Common myeloid progenitor, CD34-positive (primary cell): Measurements from ENCODE around the gene FRMD3.

Experiments used
- CTCF ChIA-PET: fragments of 350-600 bp; sonication (Branson Sonifier 250); formaldehyde crosslinking; loops from one replicate; lab custom pipeline; 2021; ENCODE audit warnings: antibody characterized with exemption; lab: Charles Lee
- POLR2A ChIA-PET: fragments of 350-600 bp; sonication (Branson Sonifier 250); formaldehyde crosslinking; loops from one replicate; lab custom pipeline; 2021; ENCODE audit warnings: antibody characterized with exemption; lab: Charles Lee
- DNase-seq, 3 donors: peaks; one replicate each; pipeline versions ENCODE4 v3.0.0 to v3.0.0-alpha.2; 2013
- H3K27ac ChIP-seq, 2 experiments: 1 replicate in 1 of 2; 2 replicates in 1 of 2; pipeline ENCODE4 v1.7.0; 2013; ENCODE audit warnings: inconsistent platforms in 2 of 2, low read length in 2 of 2, mild to moderate bottlenecking in 2 of 2, low read depth in 1 of 2, moderate library complexity in 1 of 2; ENCODE audit not compliant: severe bottlenecking in 2 of 2, insufficient read depth in 1 of 2, poor library complexity in 1 of 2
- H3K27me3 ChIP-seq, 5 experiments: replicated peaks in 2 of 5; 1 replicate in 3 of 5; 2 replicates in 2 of 5; pipeline versions ENCODE4 v1.6.1 to v1.7.0; 2013; ENCODE audit warnings: low read length in 4 of 5, mild to moderate bottlenecking in 2 of 5, moderate library complexity in 2 of 5, inconsistent platforms in 1 of 5; ENCODE audit not compliant: insufficient read depth in 5 of 5, control insufficient read depth in 4 of 5
- H3K36me3 ChIP-seq, 4 experiments: 1 replicate in 2 of 4; 2 replicates in 2 of 4; pipeline versions ENCODE4 v1.6.1 to v1.7.0; 2013; ENCODE audit warnings: low read length in 3 of 4, control low read depth in 1 of 4, mild to moderate bottlenecking in 1 of 4; ENCODE audit not compliant: control insufficient read depth in 4 of 4, insufficient read depth in 4 of 4
- H3K4me1 ChIP-seq, 4 experiments: 1 replicate in 3 of 4; 2 replicates in 1 of 4; pipeline versions ENCODE4 v1.6.1 to v1.7.1; 2013; ENCODE audit warnings: low read length in 3 of 4, mild to moderate bottlenecking in 3 of 4, control low read depth in 1 of 4, inconsistent platforms in 1 of 4, moderate library complexity in 1 of 4; ENCODE audit not compliant: control insufficient read depth in 4 of 4, insufficient read depth in 4 of 4; ENCODE audit errors: control extremely low read depth in 1 of 4
- H3K4me3 ChIP-seq, 7 experiments: 1 replicate in 4 of 7; 2 replicates in 3 of 7; pipeline versions ENCODE4 v1.5.1 to v1.7.0; 2013; ENCODE audit warnings: mild to moderate bottlenecking in 7 of 7, low read length in 6 of 7, moderate library complexity in 6 of 7, inconsistent platforms in 2 of 7, low read depth in 2 of 7, control low read depth in 1 of 7; ENCODE audit not compliant: insufficient read depth in 4 of 7, control insufficient read depth in 1 of 7; ENCODE audit errors: extremely low read depth in 1 of 7
- H3K9me3 ChIP-seq, 5 experiments: 1 replicate in 4 of 5; 2 replicates in 1 of 5; pipeline versions ENCODE4 v1.6.1 to v1.7.1; 2013; ENCODE audit warnings: low read length in 4 of 5, mild to moderate bottlenecking in 2 of 5, inconsistent platforms in 1 of 5, low read depth in 1 of 5, moderate library complexity in 1 of 5; ENCODE audit not compliant: control insufficient read depth in 4 of 5, insufficient read depth in 2 of 5; ENCODE audit errors: control extremely low read depth in 1 of 5
- WGBS: methylation state at CpG from one replicate; pipeline ENCODE4 v1.1.5; 2013; ENCODE audit not compliant: insufficient coverage; 5-methylcytosine and 5-hydroxymethylcytosine counted together

FRMD3 gene

DNA sequence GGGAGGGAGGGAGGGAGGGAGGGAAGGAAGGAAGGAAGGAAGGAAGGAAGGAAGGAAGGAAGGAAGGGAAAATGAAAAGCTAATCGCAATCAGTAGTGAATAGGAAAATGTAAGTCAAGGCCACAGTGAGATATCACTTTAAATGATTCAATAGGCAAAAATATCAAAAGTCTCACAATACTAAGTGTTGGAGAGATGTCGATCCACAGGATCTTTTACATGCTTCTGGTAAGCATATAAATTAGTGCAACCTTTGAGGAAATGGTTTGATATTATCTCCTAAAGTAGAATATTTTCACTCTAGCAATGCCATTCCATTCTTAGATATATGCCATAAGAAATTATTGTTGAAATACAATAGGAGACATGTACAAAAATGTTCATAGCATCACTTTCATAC is 58.4 kb downstream of the FRMD3 start:
- POLR2A ChIA-PET, result no interaction called here
- Histone ChIP-seq H3K4me3 (no peak overlapping the region), H3K36me3 (no peaks in the 10 kb centered on the region), H3K4me1 (no peaks in the 10 kb centered on the region), H3K27me3 (no peaks in the 10 kb centered on the region), H3K9me3 (peaks cover 0 to 7% (median 1%) of the 10 kb centered on the region in 5 experiments), H3K27ac (no peak overlapping the region)
- WGBS, result no CpG with 5 or more reads among the region's 2 CpGs
- no peak for DNase-seq
- CTCF ChIA-PET, result no interaction called here

DNA sequence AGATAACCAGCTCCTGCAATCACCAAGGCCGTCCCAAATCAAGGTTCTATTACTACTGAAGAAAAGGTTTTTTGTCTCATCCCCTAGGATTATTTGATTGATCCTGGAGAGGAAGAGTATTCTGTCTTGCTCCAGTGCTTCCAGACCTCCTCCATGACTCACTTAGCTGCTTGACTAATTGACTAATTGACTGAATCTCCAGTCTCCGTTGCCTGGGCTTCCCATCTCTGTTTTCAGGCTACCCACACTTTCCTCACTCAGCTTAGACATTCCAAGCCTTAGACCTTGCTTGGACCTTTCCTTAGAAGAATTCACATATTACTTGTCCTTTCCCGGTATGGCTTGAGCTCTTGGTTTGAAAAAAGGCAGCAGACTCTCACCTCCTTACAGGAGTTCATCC is 60.6 kb downstream of the FRMD3 start:
- H3K4me3 ChIP-seq, result no peak overlapping the region
- H3K4me1 ChIP-seq, result peaks cover 0 to 10% (median 0%) of the 10 kb centered on the region in 4 experiments
- H3K27ac ChIP-seq, result no peak overlapping the region
- peaks cover 0 to 7% (median 1%) of the 10 kb centered on the region in 5 experiments for H3K9me3 ChIP-seq
- POLR2A ChIA-PET, result no interaction called here
- CTCF ChIA-PET, result no interaction called here
- 94% methylated on average over 2 of the region's 3 CpGs for WGBS
- no peak for DNase-seq
- no peaks in the 10 kb centered on the region for H3K36me3 ChIP-seq
- no peaks in the 10 kb centered on the region for H3K27me3 ChIP-seq

DNA sequence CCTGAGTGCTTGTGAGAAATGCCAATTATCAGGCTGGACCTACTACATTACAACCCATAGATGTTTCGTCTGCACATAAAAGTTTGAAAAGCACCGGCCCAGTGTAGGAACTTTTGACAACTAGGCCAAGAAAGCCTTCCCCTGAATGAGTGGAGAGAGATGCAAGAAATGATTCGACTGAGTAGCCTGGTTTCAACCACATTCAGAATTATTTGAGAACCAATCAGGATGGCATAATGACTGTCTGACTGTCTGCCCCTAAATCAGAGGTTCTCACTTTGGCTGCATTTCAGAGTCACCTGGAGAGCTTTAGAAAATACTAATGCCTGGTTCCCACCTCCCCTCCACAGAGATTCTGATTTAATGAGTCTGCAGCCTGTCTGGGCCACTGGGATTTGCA is 61.1 kb downstream of the FRMD3 start:
- H3K27ac ChIP-seq, result no peak overlapping the region
- peaks cover 0 to 7% (median 1%) of the 10 kb centered on the region in 5 experiments for H3K9me3 ChIP-seq
- H3K4me1 ChIP-seq, result peaks cover 0 to 14% (median 0%) of the 10 kb centered on the region in 4 experiments
- no peaks in the 10 kb centered on the region for H3K36me3 ChIP-seq
- DNase-seq, result no peak
- CTCF ChIA-PET, result no interaction called here
- H3K27me3 ChIP-seq, result no peaks in the 10 kb centered on the region
- H3K4me3 ChIP-seq, result no peak overlapping the region
- WGBS, result 100% methylated on average over 3 of the region's 3 CpGs
- POLR2A ChIA-PET, result no interaction called here

DNA sequence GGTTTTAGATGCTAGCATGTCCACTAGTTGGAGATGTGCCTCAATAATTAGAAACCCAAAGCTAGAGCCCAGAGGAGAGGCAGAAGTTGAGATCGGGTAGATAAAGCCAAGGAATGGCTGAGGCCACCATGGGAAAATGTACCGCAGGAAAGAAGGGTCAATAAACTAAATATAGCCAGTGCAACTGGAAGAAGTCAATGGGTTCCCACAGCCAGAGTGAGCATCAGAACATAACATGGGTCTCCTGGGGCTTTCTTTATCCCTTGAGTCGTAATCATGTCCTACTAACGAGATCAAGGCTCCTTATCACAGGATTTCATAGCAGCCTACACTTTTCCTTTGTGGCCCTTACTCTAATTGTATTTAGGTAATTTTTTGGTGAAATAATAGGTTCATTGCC is 61.7 kb downstream of the FRMD3 start:
- peaks cover 0 to 7% (median 1%) of the 10 kb centered on the region in 5 experiments for H3K9me3 ChIP-seq
- no peak for DNase-seq
- no peaks in the 10 kb centered on the region for H3K27me3 ChIP-seq
- peaks cover 0 to 15% (median 0%) of the 10 kb centered on the region in 4 experiments for H3K4me1 ChIP-seq
- ChIA-PET CTCF (interaction anchor here (1.4 kb wide), 1 partner anchor 142 kb away, joined by 3 read pairs; no protein-coding TSS in a partner anchor), POLR2A (no interaction called here)
- H3K4me3 ChIP-seq, result no peak overlapping the region
- WGBS, result 93% methylated on average over 3 of the region's 4 CpGs
- H3K27ac ChIP-seq, result no peak overlapping the region
- no peaks in the 10 kb centered on the region for H3K36me3 ChIP-seq

DNA sequence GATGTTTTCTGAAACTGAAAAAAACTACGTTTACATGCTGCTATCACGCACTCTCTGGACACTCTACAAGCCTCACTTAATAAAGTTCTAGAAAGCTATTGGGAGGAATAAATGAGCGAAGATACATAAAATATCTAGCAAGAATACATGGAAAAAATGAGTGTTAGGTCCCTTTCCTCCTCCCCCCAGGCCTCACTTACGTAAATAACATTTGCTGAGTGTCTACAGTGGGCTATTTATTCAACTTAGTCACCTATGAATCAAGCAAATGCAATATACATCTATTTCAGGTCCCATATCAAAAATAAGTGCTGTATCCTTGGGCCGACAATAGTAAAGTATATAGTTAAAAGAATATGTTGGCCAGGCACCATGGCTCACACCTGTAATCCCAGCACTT is 62.5 kb downstream of the FRMD3 start:
- 100% methylated on average over 1 of the region's 5 CpGs for WGBS
- H3K27me3 ChIP-seq, result no peaks in the 10 kb centered on the region
- CTCF ChIA-PET, result interaction anchor here (1.0 to 1.4 kb wide), 2 partner anchors 18 to 141 kb away, joined by 3 to 5 read pairs; no protein-coding TSS in a partner anchor
- no peak overlapping the region for H3K27ac ChIP-seq
- H3K36me3 ChIP-seq, result no peaks in the 10 kb centered on the region
- H3K4me3 ChIP-seq, result no peak overlapping the region
- no peak for DNase-seq
- peaks cover 0 to 7% (median 1%) of the 10 kb centered on the region in 5 experiments for H3K9me3 ChIP-seq
- peaks cover 0 to 15% (median 0%) of the 10 kb centered on the region in 4 experiments for H3K4me1 ChIP-seq
- POLR2A ChIA-PET, result no interaction called here

DNA sequence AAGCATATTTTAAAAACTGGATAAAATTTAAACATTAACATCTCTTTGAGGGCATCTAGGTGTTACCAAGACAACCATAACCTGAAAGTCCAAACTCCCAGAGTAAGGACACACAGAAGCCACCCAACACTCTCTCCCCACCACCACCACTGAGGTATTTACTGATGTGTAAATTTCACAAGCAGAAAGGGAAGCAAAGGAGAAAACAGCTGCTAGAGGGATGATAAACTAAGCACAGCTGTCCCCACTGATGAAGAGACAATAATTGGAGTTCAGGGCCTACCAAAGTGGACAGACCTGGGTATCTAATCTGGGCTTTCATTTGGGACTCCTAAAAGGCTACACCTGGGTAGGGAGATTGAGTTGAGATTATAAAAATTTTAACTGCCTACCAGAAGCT is 63.6 kb downstream of the FRMD3 start:
- H3K9me3 ChIP-seq, result peaks cover 0 to 4% (median 1%) of the 10 kb centered on the region in 5 experiments
- no peak overlapping the region for H3K4me3 ChIP-seq
- ChIA-PET POLR2A (no interaction called here), CTCF (no interaction called here)
- H3K36me3 ChIP-seq, result no peaks in the 10 kb centered on the region
- no peaks in the 10 kb centered on the region for H3K27me3 ChIP-seq
- no peak overlapping the region for H3K27ac ChIP-seq
- DNase-seq, result no peak
- peaks cover 0 to 15% (median 0%) of the 10 kb centered on the region in 4 experiments for H3K4me1 ChIP-seq

DNA sequence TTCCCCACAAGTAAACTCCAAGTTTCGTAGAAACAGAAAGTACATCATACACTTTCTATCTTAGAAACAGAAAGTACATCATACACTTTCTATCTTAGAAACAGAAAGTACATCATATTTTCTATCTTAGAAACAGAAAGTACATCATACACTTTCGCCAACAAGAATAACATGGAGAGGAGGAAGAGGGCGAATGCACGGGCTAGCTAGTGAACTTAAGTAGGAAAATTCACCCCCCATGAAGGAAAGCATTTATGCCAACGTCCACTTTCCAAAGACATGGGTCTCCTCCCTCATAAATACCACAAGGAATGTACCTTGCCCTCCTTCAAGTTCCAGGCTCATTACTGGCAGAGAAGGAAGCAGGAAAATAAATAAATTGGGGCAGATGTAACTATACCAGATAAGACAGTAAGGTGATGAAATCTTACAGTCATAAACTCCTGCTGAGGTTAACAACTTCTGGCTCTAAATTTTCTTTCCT is 64.7 kb downstream of the FRMD3 start:
- POLR2A ChIA-PET, result no interaction called here
- CTCF ChIA-PET, result no interaction called here
- Histone ChIP-seq H3K27me3 (no peaks in the 10 kb centered on the region), H3K36me3 (no peaks in the 10 kb centered on the region), H3K9me3 (peaks cover 0 to 4% (median 1%) of the 10 kb centered on the region in 5 experiments), H3K4me1 (peaks cover 0 to 15% (median 0%) of the 10 kb centered on the region in 4 experiments), H3K27ac (peak overlapping the region; percentile 18 to 62), H3K4me3 (peak overlapping the region in 3 of 7 experiments; percentile 24 to 66 (median 64))
- WGBS, result 50% methylated on average over 1 of the region's 5 CpGs
- DNase-seq, result peak in 2 of 3 donors; percentile 10 to 36
